GM12878 (cell line): Measurements from ENCODE around the gene ATG9A.

Source experiments
- EP300 ChIP-seq, 2 experiments: fragments of 150-350 bp in 1 of 2; IDR thresholded peaks; 2 replicates each; pipeline ENCODE4 v1.6.1; 2011 to 2012; ENCODE audit warnings: low read depth in 2 of 2, low read length in 2 of 2, borderline replicate concordance in 1 of 2, improper control_type of control experiment in 1 of 2, inconsistent platforms in 1 of 2; ENCODE audit not compliant: control insufficient read depth in 1 of 2
- NFYB ChIP-seq: IDR thresholded peaks from 2 replicates; pipeline ENCODE4 v1.6.1; 2011; ENCODE audit warnings: low read depth, mild to moderate bottlenecking, low read length, improper control_type of control experiment, moderate library complexity; ENCODE audit not compliant: insufficient read depth
- POU2F2 ChIP-seq: IDR thresholded peaks from 3 replicates; pipeline ENCODE4 v1.6.1; 2011; ENCODE audit warnings: low read depth, mild to moderate bottlenecking, low read length, borderline replicate concordance
- SIN3A ChIP-seq: IDR thresholded peaks from 2 replicates; pipeline ENCODE4 v1.6.1; 2012; ENCODE audit warnings: low read depth, low read length, improper control_type of control experiment
- SUZ12 ChIP-seq: fragments of 200-600 bp; sonication (generic); IDR thresholded peaks from one replicate; pipeline ENCODE4 v1.6.1; 2018; ENCODE audit warnings: antibody characterized with exemption, mild to moderate bottlenecking; ENCODE audit not compliant: unreplicated experiment

- TF ChIP-seq SIN3A (no peak), NFYB (no peak), SUZ12 (no peak), POU2F2 (no peak), EP300 (IDR thresholded peaks at IDR 0.05; ENCODE audit: borderline replicate concordance in 1 of 2, control insufficient read depth in 1 of 2, low read depth in 2 of 2, low read length in 2 of 2) (no peak)
Observed at GRCh38 chr2:219169930-219170654, 59.3 kb downstream of the ATG9A start, which contains the start of gene SLC23A3.
